ENCODE measurements around the gene NCF4.

The NCF4 gene

GRCh38 chr22:36865346-36865745 lies 4.5 kb downstream of the NCF4 start:
- peak; percentile 12 for DNase-seq

- DNase-seq = no peak
These were observed 6.9 kb downstream of the NCF4 start for GRCh38 chr22:36867695-36868094.

GRCh38 chr22:36868546-36869181 lies 7.9 kb downstream of the NCF4 start:
- DNase-seq = no peak

GRCh38 chr22:36870250-36870649 lies 9.4 kb downstream of the NCF4 start:
- DNase-seq = no peak

- DNase-seq = peak; percentile 32
These were observed 10.9 kb downstream of the NCF4 start for GRCh38 chr22:36871669-36872081.

GRCh38 chr22:36872084-36872483 lies 11.3 kb downstream of the NCF4 start:
- DNase-seq = no peak

GRCh38 chr22:36872866-36873498 lies 12.2 kb downstream of the NCF4 start:
- no peak for DNase-seq

- DNase-seq = peak; percentile 70
These were observed 13.0 kb downstream of the NCF4 start for GRCh38 chr22:36873614-36874308.

GRCh38 chr22:36874309-36874696 lies 13.5 kb downstream of the NCF4 start:
- DNase-seq = no peak

- no peak for DNase-seq
These were observed 13.9 kb downstream of the NCF4 start for GRCh38 chr22:36874736-36875135.

- no peak for DNase-seq
These were observed 14.9 kb downstream of the NCF4 start for GRCh38 chr22:36875741-36876140.

GRCh38 chr22:36879775-36880174 lies 19.0 kb downstream of the NCF4 start:
- no peak for DNase-seq

GRCh38 chr22:36881504-36882245 lies 20.9 kb downstream of the NCF4 start:
- DNase-seq = no peak

- DNase-seq = peak; percentile 50
These were observed 23.7 kb downstream of the NCF4 start for GRCh38 chr22:36884349-36885158.

GRCh38 chr22:36885474-36885873 lies 24.7 kb downstream of the NCF4 start:
- no peak for DNase-seq

- DNase-seq = no peak
These were observed 25.2 kb downstream of the NCF4 start for GRCh38 chr22:36886016-36886415.

GRCh38 chr22:36887162-36887561 lies 26.4 kb downstream of the NCF4 start:
- no peak for DNase-seq

GRCh38 chr22:36891646-36892045 lies 30.8 kb downstream of the NCF4 start:
- no peak for DNase-seq

GRCh38 chr22:36892292-36892691 lies 31.5 kb downstream of the NCF4 start:
- no peak for DNase-seq

GRCh38 chr22:36893262-36893661 lies 32.5 kb downstream of the NCF4 start:
- DNase-seq = no peak

GRCh38 chr22:36894266-36894665 lies 33.5 kb downstream of the NCF4 start:
- no peak for DNase-seq

GRCh38 chr22:36897611-36898010 lies 36.8 kb downstream of the NCF4 start:
- no peak for DNase-seq

GRCh38 chr22:36898690-36899089 lies 37.9 kb downstream of the NCF4 start:
- DNase-seq = no peak
